ENCODE results near the gene IGHMBP2. TPM values are rescaled to one million over a fixed set of nuclear protein-coding genes. Genes with fewer than 3 reads are reported as not detected.
"Not testable (repeated sequence)": the region's sequence is repeated elsewhere in the genome, so short reads cannot be mapped to it uniquely, and the experiment has no call there.

IGHMBP2 gene
- total RNA-seq, result 10 to 100 TPM in 3 of 4 donors, 1 to 10 TPM in 1; 9.7 to 15.3 (median 12.8) TPM

GRCh38 chr11:68903288-68904247 is at the start of gene IGHMBP2, which contains the start of gene MRPL21:
TSS of gene IGHMBP2 (plus strand) at chr11:68903891. CDS start at chr11:68903953, 62 bp downstream.
TSS of gene MRPL21 (minus strand) at chr11:68903832. CDS start at chr11:68903810, 22 bp downstream.
- TF ChIP-seq POLR2A (IDR thresholded peaks at IDR 0.05) (peak in 1 of 4 donors; percentile 72), CTCF (IDR thresholded peaks at IDR 0.05) (peak in 1 of 6 experiments; percentile 18)
- 0% methylated on average over 28 to 38 of the region's 78 CpGs for WGBS, 2 donors
- peak; percentile 39 for DNase-seq
- peaks cover 0 to 46% (median 24%) of the 10 kb centered on the region in 3 donors for H3K36me3 ChIP-seq
- no peaks in the 10 kb centered on the region for H3K27me3 ChIP-seq
- peak within 1 kb of the TSS; percentile 66 to 99 (median 92) for H3K4me3 ChIP-seq
- peak within 1 kb of the TSS; percentile 86 to 96 (median 90) for H3K27ac ChIP-seq
- H3K9me3 ChIP-seq, result no peaks in the 10 kb centered on the region
- intact Hi-C loops (cut with DNase I), result no loop called here
- H3K4me1 ChIP-seq, result peaks cover 19 to 39% (median 21%) of the 10 kb centered on the region in 3 donors

GRCh38 chr11:68854273-68854958 is 49.3 kb upstream of the IGHMBP2 start:
- no peak for TF ChIP-seq CTCF (IDR thresholded peaks at IDR 0.05)
- TF ChIP-seq POLR2A (IDR thresholded peaks at IDR 0.05), result no peak
- no peaks in the 10 kb centered on the region for H3K36me3 ChIP-seq
- H3K27ac ChIP-seq, result no peak overlapping the region
- H3K9me3 ChIP-seq, result no peaks in the 10 kb centered on the region
- intact Hi-C loops (cut with DNase I), result no loop called here
- peaks cover 12 to 37% (median 19%) of the 10 kb centered on the region in 3 donors for H3K4me1 ChIP-seq
- H3K4me3 ChIP-seq, result peak overlapping the region in 3 of 4 donors; percentile 38 to 72 (median 50)
- H3K27me3 ChIP-seq, result peaks cover 0 to 38% (median 5%) of the 10 kb centered on the region in 4 donors
- no peak for DNase-seq
- 20 to 32% methylated on average over 30 to 32 of the region's 42 CpGs for WGBS, 2 donors

GRCh38 chr11:68855205-68855981 is 48.3 kb upstream of the IGHMBP2 start:
- intact Hi-C loops (cut with DNase I), result no loop called here
- WGBS, 2 donors, result 26 to 47% methylated on average over 5 to 6 of the region's 62 CpGs
- Histone ChIP-seq H3K36me3 (no peaks in the 10 kb centered on the region), H3K4me1 (peaks cover 12 to 37% (median 19%) of the 10 kb centered on the region in 3 donors), H3K9me3 (no peaks in the 10 kb centered on the region), H3K27me3 (peaks cover 0 to 38% (median 5%) of the 10 kb centered on the region in 4 donors), H3K27ac (peak overlapping the region; percentile 13 to 86 (median 46)), H3K4me3 (peak overlapping the region; percentile 2 to 72 (median 44))
- TF ChIP-seq POLR2A (IDR thresholded peaks at IDR 0.05) (no peak), CTCF (IDR thresholded peaks at IDR 0.05) (peak in 1 of 6 experiments; percentile 26)
- DNase-seq, result no peak

GRCh38 chr11:68856425-68857030 is 47.2 kb upstream of the IGHMBP2 start:
- Histone ChIP-seq H3K4me1 (peaks cover 12 to 37% (median 19%) of the 10 kb centered on the region in 3 donors), H3K27ac (peak overlapping the region in 1 of 4 donors; percentile 16), H3K27me3 (peaks cover 0 to 37% (median 5%) of the 10 kb centered on the region in 4 donors)
- intact Hi-C loops (cut with DNase I); H3K4me3 ChIP-seq; H3K36me3 ChIP-seq; H3K9me3 ChIP-seq; DNase-seq: not testable (repeated sequence)
- 88 to 96% methylated on average over 17 to 20 of the region's 21 CpGs for WGBS, 2 donors

All from esophagus squamous epithelium (tissue), 5 donors.